Activated CD4-positive, alpha-beta T cell treated with anti-CD3 and anti-CD28 coated beads, Interleukin-2, amount 50 U/mL, for 1 hour (primary cell): ENCODE data around the gene SUGCT.

Experiments
- DNase-seq: peaks from one replicate; pipeline ENCODE4 v3.0.0-alpha.2; 2020

The SUGCT gene

DNA sequence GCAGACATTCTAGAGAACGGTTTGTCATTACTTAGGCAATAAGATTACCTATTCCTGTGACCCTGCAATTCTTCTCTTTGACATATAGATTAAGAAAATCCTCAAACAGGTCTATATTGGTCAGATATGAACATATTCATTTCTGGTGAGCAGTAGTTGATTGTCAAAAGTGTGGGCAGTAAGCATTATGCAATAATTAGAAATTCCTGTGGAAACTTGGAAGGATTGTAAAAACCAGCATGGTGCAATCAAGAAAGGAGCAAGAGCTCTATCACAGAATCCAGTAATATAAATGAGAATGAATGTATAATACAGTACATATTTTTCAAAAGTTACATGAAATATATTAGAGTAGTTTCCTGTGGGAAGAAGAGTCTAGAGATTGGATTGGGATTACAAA is 406.5 kb downstream of the SUGCT start:
- no peak for DNase-seq

DNA sequence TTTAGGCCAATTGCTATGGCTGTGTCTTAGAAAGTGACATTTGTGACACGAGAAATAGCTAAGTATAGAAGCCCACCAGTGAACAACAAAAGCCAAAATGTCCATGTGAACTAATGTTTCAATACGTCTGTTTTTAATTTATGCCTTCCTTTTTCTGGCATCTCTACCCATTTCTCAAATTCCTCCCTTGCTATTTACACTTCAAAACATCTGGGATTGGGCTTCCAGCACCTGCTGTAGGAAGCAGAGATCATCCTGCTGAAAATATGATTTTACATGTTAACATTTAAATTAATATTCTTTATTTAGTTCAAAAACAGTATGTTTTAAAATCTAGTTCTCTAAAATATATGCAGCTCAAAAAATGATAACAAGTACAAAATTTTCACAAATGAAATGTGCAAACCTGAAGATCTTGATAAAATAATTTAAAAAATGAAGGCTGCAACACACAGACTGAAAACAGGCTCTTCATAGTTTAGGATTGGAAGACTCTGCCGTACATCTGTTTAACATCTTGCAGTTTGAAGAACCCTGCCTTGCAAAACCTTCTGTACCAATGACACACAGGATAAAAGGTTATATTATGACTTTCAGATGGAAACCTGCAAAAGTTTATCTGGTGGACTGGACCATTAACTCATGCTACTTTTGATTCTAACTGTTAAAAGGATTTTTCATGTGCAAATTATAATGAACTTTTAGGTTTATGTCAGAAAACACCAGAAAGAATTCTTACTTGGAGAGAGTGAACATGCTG is 408.4 kb downstream of the SUGCT start:
- no peak for DNase-seq

GRCh38 chr7:40544221-40544723 is 409.5 kb downstream of the SUGCT start:
- DNase-seq, result no peak

DNA sequence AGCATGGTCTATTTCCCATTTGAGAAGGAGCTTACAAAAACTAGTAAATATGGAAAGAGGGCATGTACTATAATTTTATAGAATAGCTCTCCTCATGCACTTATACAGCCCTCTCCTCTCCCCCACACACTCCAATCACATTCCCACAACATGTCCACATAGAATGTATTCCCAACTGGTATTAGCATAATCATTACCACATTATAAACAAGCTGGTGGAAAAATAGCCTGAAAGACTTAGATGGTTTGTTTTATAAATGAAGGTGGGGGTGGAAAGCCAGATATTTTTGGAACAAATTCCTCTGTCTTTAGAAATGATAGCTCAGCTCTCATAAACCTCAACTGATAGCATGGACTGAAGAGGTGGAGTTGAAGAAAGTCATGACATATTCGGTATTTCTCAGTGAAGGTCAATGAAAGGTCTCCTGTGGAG is 410.1 kb downstream of the SUGCT start:
- no peak for DNase-seq

GRCh38 chr7:40545739-40546138 is 410.9 kb downstream of the SUGCT start:
- DNase-seq, result no peak

GRCh38 chr7:40546616-40547501 is 412.1 kb downstream of the SUGCT start:
- no peak for DNase-seq

GRCh38 chr7:40549372-40550039 is 414.7 kb downstream of the SUGCT start:
- no peak for DNase-seq

GRCh38 chr7:40551685-40552576 is 417.1 kb downstream of the SUGCT start:
- DNase-seq, result no peak

GRCh38 chr7:40560672-40561071 is 425.9 kb downstream of the SUGCT start:
- DNase-seq, result no peak

DNA sequence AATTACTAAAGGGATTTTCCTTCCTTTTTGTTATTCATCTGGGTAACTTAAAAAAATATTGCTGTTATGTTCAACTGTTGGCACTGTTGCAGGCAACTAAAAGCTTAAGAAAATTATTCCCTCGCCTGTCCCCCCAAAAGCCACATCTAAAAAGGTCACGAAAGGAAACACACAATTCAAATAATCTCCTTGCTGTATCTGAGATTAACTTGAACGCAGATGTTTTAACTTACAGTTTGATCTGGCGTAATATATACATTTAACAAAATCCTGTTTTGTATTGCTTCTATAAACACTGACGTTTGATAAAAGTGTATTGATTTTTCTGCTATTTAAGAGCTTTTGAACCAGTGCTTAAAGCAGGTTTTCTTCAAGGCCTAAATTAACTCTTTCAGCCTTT is 432.1 kb downstream of the SUGCT start:
- DNase-seq, result no peak

GRCh38 chr7:40569326-40569725 is 434.5 kb downstream of the SUGCT start:
- DNase-seq, result no peak

DNA sequence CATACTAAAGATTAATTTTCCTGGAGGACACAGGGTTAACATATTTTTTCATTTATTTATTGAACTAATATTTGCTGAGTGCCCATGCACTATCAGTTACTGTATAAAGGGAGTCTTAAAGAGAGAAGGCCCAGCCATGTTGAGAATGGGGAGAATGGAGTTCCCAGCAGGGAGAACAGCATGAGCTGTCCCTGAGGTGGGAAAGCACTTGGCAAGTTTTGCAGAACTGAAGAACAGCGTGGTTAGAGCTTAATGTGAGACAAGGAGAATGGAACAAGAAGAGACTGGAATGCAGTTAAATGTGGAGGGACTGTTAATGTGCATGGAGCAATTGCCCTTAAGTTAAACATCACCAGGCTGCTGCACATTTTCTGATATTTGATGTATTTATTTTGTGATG is 435.4 kb downstream of the SUGCT start:
- DNase-seq, result no peak

GRCh38 chr7:40571796-40572195 is 437.0 kb downstream of the SUGCT start:
- no peak for DNase-seq

GRCh38 chr7:40572810-40573465 is 438.1 kb downstream of the SUGCT start:
- DNase-seq, result no peak

- no peak for DNase-seq
These were observed 444.6 kb downstream of the SUGCT start for GRCh38 chr7:40579401-40579800.

- DNase-seq, result no peak
These were observed 446.0 kb downstream of the SUGCT start for GRCh38 chr7:40580776-40581175.

GRCh38 chr7:40582539-40582938 is 447.7 kb downstream of the SUGCT start:
- DNase-seq, result no peak

- no peak for DNase-seq
These were observed 449.1 kb downstream of the SUGCT start for GRCh38 chr7:40583667-40584444.

- no peak for DNase-seq
These were observed 450.0 kb downstream of the SUGCT start for GRCh38 chr7:40584667-40585433.

DNA sequence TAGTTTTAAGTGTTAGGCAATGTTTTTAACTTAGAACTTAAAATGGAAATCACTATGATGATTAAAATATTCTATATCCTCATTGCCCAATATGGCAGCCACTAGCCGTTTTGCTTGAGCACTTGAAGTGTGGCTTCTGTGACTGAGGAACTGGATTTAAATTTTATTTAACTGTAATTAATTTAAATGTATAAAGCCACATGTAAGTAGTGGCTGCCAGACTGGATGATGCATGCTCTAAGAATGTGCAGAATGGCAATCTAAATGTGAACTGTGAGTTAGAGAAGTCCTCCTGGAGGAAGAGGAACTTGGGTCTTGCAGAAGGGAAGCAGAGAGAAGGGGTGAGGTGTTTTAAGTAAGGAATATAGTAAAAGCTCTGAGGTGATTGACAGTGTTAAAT is 451.4 kb downstream of the SUGCT start:
- no peak for DNase-seq
